ENCODE data around the gene TNFAIP8. TPM values are rescaled to one million over a fixed set of nuclear protein-coding genes. Genes with fewer than 3 reads are reported as not detected.

Gene TNFAIP8
- 10 to 100 TPM; 11.0 to 69.1 (median 22.9) TPM for polyA plus RNA-seq

DNA sequence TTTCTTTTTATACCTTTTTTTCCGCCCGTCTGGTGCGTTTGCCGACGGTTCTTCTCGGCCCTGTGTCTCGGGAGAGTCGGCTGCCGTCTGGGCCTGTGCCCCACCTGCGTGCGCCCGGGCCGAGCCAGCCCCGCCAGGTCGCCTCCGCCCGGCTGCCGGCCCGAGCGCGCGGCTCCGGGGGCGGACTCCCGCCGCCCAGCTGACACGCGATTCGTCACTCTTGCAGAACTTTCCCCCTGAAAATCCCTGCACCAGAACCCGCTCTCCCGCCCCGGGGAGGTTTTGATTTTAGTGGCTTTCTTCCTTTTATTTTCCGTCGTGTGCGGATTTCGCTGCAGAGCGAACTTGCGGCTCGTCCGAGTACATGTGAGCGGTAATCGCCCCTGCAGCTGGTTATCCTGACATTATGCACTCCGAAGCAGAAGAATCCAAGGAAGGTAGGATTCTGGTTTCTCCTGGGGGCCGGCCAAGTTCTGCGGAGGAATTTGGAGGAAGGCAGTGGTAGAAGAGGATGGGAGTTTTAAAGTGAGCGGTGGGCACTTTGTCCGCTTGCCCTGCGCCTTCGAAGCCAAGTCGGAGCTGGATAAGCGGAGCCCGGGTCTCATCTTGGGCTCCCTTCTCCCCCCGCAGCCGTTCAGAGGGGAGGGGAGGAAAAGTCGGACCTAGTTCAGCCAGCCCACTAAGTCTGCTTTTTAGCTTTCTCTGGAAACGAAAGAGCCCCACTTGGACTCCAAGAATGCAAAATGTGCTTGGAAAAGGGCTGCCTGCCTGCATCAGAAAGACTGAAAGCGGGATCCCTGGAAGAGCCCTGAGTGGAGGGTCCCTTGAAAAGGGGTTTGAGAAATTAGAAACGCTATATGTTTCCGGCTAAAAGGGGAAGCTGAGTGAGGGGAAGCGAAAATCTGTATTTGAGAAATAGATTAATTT lies at the start of gene TNFAIP8:
TSS of gene TNFAIP8 (plus strand) at position 335 of the 927 bp plus-strand sequence. CDS start at position 407, 72 bp downstream.
- H3K27ac ChIP-seq (ENCODE audit: low read depth, low read length): no peak within 1 kb of the TSS
- WGBS, 3 donors: 2 to 7% (median 2%) methylated on average over 58 to 60 of the region's 60 CpGs

DNA sequence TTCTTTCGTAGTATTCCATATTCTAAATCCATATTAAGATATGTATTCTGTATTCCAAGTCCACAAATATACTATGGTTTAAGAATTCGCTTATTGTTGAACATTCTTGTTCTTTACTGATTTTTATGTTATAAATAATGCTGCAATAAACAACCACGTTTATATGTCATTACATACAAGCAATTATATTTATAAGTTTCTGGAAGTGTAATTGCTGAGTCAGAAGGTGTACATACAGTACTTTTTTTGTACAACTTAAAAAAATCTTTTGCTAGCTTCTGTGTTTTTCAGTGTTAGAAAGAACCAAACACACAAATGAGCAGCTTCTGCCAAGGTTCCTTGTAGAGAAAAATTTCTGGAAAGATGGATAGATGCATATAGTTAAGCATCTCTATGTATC lies 48.6 kb upstream of the TNFAIP8 start:
- no peak overlapping the region for H3K27ac ChIP-seq (ENCODE audit: low read depth, low read length)
- 74 to 90% (median 80%) methylated on average over 3 of the region's 3 CpGs for WGBS, 3 donors

DNA sequence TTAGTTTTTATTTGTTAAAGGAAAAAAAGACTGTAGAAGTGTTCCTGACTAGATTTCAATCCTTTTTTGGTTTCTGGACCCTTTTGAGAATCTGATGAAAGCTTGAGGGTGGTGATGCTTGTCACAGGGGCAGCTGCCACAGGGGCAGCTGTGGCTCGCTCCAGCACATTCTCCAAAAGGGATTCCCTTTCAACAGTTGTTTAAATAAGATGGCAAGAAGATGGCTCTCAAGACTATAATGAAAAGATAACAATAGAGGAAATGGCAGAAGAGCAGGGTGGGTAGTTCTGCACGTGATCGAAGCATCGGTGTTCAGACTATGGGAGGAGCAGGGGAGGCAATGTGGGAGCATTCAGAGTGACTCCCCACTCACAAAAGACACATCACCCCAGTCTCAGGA lies 46.5 kb upstream of the TNFAIP8 start:
- WGBS, 3 donors: 47 to 89% (median 52%) methylated on average over 4 of the region's 4 CpGs
- H3K27ac ChIP-seq (ENCODE audit: low read depth, low read length): no peak overlapping the region

DNA sequence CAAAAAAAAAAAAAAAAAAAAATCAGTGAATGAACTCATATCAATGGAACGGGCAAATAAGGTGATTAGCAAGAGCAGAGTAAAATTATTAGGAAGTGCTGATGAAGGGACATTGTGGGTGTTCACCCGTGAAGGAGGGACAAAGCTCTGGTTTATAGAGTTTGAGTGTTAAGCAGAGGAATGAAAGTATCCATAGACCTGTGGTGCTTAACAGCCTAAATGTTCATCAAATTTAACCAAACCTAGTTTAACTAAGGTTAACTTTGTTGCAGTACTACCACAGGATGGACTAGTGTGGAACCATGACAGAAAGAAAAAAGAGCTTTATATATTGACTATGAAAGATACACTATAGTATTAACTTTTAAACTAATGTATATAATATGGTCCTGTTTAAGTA lies 44.1 kb upstream of the TNFAIP8 start:
- WGBS, 3 donors: 68 to 88% (median 76%) methylated on average over 2 of the region's 2 CpGs
- H3K27ac ChIP-seq (ENCODE audit: low read depth, low read length): no peak overlapping the region

DNA sequence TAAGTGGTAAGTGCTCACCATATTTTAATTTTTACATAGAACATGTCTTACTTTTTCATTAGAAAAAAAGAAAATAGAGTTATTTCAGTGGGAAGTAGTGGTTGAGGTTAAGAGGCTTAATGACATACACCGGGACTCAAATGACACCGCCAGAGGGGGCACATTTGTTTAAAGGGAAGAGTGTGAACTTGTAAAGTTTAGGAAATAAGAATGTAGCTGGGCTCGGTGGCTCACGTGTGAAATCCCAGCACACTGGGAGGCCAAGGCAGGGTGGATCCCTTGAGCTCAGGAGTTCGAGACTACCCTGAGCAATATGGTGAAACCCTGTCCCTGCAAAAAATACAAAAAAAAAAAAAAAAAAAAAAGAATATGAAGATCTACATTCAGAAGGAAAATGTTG lies 43.4 kb upstream of the TNFAIP8 start:
- WGBS, 3 donors: 63 to 93% (median 69%) methylated on average over 5 of the region's 5 CpGs

DNA sequence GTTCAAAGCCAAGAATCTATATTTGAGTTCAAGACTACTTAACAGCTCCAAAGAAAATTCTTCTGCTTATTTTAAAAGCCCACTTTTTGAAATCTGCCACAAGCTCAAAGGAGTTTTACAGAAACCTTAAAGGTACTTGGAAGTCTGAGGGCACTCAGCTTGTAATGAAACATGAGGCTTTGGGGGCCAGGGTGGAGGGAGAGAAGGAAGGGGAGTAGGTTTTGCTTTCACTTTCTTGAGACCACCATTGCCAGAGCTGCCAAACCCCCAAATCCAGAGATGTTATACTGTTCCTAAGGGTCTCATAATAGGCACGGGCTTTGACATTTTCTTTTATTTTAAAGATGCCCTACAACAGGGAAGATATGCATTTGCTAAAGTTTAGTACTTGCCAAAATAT lies 42.6 kb upstream of the TNFAIP8 start:
- WGBS, 3 donors: 81 to 97% (median 84%) methylated on average over 1 of the region's 1 CpG
- H3K27ac ChIP-seq (ENCODE audit: low read depth, low read length): no peak overlapping the region

More for the DNA sequence above, 43.4 kb upstream of the TNFAIP8 start:
- no peak overlapping the region for H3K27ac ChIP-seq (ENCODE audit: low read depth, low read length)

DNA sequence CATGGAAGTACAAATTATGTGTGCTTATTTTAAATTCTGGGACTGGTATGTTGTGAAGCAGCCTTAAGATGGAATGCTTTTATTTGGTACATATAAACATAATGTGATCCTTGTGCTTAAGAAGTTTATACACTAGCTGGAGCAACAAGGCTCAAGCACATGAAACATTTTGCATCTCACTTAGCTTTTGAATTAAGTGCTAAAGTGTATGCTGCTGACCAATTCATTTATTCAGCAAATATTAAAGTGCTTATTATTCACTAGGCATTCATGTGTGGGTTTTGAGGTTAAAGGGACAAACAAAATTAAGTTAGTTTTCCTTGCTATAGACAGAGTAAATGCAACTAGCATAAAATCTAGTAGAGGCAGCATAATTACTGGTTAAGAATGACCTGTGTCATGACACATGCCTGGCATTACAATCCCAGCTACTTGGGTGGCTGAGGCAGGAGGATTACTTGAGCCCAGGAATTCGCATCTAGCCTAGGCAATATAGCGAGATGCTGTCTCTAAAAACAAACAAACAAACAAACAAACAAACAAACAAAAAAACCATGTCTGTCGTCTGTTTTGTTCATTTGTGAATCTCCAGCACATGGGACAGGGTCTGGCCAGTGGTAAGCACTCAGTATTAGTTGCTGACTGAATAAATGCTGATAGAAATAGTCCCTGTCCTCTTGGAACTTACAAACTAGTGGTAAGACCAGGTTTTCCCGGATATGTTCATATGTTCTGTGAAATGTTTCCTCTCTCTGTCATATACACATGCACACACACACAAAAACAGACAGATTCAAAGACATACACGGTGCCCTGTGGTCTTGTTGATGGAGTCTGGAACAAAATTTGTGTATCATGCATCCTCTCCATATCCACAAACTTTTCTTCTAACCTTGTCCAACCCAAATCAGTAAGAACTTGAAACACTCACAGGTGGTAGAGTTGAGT lies 41.9 kb upstream of the TNFAIP8 start:
- 56 to 81% (median 80%) methylated on average over 5 of the region's 5 CpGs for WGBS, 3 donors

DNA sequence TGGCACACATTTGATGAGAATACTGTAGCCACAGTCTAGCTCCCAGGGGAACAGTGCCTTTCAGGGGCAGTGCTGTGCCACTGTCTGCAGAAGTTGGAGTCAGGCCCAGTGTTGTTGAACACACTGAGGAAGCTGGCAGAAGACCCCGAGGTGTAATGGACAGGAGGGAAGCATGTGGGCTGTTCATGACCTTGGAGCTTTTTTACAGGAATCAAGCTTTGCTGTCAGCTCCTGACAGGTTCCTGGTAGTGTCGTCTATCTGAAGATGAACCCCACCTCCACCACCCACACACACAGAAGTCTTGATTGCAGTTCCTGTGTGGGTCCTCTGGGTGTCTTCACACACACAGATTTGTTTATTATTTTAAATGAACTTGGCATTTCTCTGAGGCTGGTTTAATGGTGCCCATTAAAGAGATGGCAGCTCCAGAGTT lies 40.3 kb upstream of the TNFAIP8 start:
- no peak overlapping the region for H3K27ac ChIP-seq (ENCODE audit: low read depth, low read length)
- 2 to 8% (median 7%) methylated on average over 2 of the region's 2 CpGs for WGBS, 3 donors

More for the DNA sequence above, 41.9 kb upstream of the TNFAIP8 start:
- no peak overlapping the region for H3K27ac ChIP-seq (ENCODE audit: low read depth, low read length)

DNA sequence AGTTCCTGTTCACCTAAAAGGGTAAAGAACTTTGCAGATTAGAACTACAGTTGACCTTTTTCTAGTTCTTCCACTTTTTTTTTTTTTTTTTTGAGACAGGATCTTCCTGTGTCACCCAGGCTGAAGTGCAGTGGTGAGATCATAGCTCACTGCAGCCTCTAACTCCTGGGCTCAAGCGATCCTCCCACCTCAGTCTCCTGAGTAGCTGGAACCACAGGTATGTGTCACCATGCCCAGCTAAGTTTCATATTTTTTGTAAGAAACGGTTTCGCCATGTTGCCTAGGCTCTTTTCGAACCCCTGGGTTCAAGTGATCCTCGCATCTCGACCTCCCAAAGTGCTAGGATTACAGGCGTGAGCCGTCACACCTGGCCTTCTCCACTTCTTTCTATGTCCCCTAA lies 39.7 kb upstream of the TNFAIP8 start:
- no peak overlapping the region for H3K27ac ChIP-seq (ENCODE audit: low read depth, low read length)
- 95 to 98% (median 97%) methylated on average over 8 of the region's 8 CpGs for WGBS, 3 donors

DNA sequence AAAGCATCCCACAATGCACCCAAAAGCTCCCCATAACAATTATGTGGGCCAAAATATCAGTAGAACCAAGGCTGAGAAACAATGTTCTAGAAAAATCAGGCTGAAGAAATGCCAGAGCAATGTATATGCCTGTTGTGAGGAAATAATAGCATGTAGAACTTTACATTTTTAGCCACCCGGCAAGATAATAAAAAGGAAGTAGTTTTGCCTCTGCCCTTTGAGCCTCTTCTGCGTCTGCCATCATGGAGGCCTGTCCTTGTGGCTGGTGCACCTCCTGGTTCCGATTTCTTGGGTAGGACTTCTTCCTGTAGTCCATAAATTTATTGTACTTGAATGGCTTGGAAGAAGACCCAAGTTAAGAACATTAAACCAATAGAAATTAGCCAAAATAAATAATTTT lies 38.9 kb upstream of the TNFAIP8 start:
- WGBS, 3 donors: 73 to 94% (median 76%) methylated on average over 3 of the region's 3 CpGs
- H3K27ac ChIP-seq (ENCODE audit: low read depth, low read length): no peak overlapping the region

DNA sequence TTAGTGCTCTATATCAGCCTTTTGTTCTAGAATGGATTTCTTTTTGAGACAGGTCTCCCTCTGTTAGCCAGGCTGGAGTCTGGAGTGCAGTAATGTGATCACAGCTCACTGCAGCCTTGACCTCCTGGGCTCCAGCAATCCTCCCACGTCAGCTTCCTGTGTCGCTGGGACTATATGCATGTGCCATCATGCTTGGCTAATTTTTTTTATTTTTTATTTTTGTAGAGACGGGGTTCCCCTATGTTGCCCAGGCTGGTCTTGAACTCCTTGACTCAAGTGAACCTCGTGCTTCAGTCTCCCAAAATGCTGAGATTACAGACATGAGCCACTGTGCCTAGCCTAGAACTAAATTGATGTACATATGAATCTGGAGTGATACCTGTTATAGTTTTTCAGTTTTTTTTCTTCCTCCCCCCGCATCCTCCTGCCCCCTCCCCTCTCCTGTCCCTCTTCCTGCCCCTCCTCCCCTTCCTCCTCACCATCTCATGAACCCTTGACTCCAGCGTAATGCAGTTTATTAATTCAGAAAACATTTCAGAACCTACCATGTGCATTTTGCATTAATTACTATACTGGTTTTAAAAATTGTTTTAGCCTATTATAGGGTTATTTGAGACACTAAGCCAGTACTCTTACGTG lies 37.4 kb upstream of the TNFAIP8 start:
- WGBS, 3 donors: 62 to 83% (median 68%) methylated on average over 7 of the region's 7 CpGs

DNA sequence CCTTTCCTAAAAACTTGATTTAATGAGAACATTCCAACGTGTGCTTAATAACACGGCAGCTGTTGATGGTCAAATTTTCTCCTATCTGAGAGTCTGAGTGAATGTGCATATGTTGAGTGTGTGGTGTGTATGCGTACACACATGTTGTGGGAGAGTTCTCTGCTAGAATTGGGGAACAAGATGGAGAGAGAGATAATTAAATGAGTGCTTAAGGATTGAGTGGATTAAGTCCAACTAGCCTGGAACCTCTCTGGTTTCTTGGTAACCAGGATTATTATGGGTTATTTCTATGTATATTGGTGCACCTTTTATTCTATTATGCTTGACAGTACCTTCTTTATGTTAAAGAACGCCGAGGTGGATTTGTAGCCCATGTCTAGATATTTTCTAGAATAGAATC lies 36.4 kb upstream of the TNFAIP8 start:
- H3K27ac ChIP-seq (ENCODE audit: low read depth, low read length): no peak overlapping the region
- 75 to 90% (median 89%) methylated on average over 5 of the region's 5 CpGs for WGBS, 3 donors

More for the DNA sequence above, 37.4 kb upstream of the TNFAIP8 start:
- no peak overlapping the region for H3K27ac ChIP-seq (ENCODE audit: low read depth, low read length)

DNA sequence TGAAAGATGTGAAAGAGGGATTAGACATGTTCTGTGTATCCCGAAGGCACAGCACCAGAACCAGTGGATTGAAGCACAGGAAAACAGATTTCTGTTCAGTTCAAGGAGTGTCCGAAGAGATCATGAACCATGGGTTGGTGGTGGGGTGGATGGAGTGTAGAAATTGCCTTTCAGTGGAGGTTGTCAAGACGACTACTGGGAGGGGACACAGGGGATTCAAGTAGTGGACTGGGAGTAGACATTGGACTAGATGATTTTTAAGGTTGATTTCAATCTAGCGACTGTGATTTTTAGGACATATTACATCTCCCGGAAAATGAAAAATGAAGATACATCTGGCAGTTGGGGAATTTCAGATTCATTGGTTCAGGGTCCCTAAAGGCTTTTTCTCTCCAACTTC lies 35.9 kb upstream of the TNFAIP8 start:
- no peak overlapping the region for H3K27ac ChIP-seq (ENCODE audit: low read depth, low read length)
- WGBS, 3 donors: 95 to 98% (median 95%) methylated on average over 5 of the region's 5 CpGs

DNA sequence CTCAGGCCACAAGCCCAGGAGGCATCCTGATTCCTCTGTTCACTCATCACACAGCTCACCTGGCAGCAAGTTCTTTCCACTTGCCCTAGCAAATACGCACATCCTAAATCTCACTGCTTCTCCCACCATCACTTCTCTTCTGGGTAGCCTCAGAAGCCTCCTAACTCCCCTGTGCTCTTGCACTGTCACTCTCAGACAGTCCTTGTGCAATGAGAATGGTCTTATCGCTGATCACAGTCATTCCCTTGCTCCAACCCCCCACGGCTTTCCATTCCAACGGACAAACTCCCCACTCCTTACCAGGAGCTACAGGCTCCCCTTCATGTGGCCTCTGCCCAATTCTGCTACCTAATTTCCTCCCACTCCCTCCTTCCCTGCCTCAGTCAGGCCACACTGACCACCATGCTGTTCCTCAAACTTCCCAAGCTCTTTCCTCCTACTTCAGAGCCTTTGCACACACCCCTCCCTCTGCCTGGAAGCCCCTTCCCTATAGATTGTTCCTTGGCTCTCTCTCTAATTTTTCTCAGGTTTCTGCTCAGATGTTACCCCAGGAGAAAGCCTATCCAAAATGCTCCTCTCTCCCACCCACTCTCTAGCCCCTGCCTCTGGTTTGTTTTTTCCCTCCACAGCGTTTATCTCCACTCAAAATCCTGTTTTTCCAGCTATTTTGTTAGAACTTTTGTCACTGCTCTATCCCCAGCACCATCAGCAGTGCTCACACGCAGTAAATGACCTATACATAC lies 34.1 kb upstream of the TNFAIP8 start:
- no peak overlapping the region for H3K27ac ChIP-seq (ENCODE audit: low read depth, low read length)
- 75 to 91% (median 77%) methylated on average over 6 of the region's 6 CpGs for WGBS, 3 donors

DNA sequence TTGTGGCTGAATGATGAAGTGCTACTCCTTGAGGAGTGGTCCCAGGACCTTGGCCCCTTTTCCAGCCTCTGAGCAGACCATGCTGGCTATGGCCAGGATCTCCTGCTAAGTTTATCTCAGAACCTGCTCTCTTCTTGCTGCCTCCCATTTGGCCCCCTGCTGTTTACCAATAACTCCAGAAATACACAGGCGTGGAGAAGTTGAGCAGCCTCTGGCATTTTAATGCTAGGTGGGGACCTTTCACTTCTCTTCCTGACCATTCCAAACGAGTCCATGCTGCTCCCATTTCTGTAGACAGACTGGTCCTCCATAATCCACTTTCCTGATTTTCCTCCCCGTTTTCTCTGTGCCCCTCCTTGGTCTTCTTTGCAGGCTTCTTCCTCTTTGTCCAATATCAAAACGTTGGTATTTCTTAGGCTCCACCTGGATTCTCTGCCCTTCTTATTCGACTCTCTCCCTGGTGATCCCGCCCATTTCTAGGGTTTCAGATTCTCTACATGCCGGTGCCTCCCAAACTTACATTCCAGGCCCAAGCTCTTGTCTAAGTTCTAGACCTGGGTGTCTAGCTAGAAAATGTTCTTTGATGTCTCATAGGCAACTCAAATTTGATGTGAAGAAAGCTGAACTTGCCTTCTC lies 33.4 kb upstream of the TNFAIP8 start:
- no peak overlapping the region for H3K27ac ChIP-seq (ENCODE audit: low read depth, low read length)
- 75 to 80% (median 77%) methylated on average over 7 of the region's 7 CpGs for WGBS, 3 donors

DNA sequence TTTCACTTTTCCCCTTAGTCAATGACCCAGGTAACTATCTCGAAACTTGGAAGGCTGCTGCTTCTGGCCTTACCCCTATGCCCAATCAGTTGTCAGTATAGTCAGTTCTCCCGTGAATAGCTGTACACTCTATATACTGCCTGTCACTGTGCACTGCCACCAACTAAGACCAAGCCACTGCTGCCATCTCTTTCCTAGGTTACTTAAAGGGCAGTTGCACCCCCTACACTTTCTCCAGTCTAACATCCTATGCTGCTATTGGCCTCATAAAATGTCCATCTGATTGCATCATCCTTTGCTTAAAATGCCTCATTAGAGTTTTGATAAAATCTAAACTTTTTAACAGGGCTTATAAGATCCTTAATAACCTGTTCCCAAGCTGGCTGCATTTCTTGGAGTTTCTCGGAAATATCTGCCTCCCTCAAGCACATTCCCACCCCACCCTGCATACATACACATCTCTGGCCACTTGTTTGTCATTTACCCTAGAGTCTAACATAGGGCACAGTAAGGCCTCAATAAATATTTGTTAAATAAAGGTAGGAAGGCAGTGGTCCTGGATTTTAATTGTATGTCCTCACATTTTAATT lies 32.8 kb upstream of the TNFAIP8 start:
- WGBS, 3 donors: 67 to 68% (median 67%) methylated on average over 3 of the region's 3 CpGs
- no peak overlapping the region for H3K27ac ChIP-seq (ENCODE audit: low read depth, low read length)

DNA sequence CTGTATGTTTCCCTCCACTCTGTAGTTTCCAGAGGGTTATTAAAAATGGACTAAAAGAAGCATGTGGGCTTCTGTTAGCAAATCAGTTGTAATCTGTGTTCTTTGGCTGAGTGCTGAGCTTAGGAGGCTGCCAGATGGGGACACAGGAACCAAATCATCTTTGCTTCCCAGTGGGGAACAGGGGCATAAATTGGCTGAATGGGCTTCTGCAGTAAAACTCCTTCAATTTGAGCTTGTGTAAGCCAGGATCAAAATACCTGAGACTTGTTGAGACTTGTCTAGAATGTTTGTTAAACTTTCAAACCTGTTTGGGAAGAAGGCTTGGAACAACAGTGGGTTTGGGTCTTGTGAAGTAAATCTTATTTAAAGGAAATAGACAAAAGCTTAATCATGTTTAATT lies 32.2 kb upstream of the TNFAIP8 start:
- H3K27ac ChIP-seq (ENCODE audit: low read depth, low read length): no peak overlapping the region
